ENCODE data around the gene USP7.
"Not testable (repeated sequence)": the region's sequence is repeated elsewhere in the genome, so short reads cannot be mapped to it uniquely, and the experiment has no call there.

USP7 gene

GRCh38 chr16:8923199-8923598 lies 40.5 kb downstream of the USP7 start:
- no peak for DNase-seq

GRCh38 chr16:8921347-8921984 lies 42.2 kb downstream of the USP7 start:
- no peak for DNase-seq

GRCh38 chr16:8920645-8921346 lies 42.9 kb downstream of the USP7 start:
- no peak for DNase-seq

GRCh38 chr16:8919934-8920462 lies 43.7 kb downstream of the USP7 start:
- DNase-seq: no peak

- DNase-seq: no peak
These were observed 44.4 kb downstream of the USP7 start for GRCh38 chr16:8919089-8919933.

- DNase-seq: not testable (repeated sequence)
These were observed 46.4 kb downstream of the USP7 start for GRCh38 chr16:8917336-8917735.

- DNase-seq: no peak
These were observed 47.0 kb downstream of the USP7 start for GRCh38 chr16:8916541-8917225.

GRCh38 chr16:8915722-8916301 lies 47.9 kb downstream of the USP7 start:
- no peak for DNase-seq

- DNase-seq: no peak
These were observed 49.6 kb downstream of the USP7 start for GRCh38 chr16:8914098-8914497.

- no peak for DNase-seq
These were observed 50.9 kb downstream of the USP7 start for GRCh38 chr16:8912793-8913192.

GRCh38 chr16:8910811-8911210 lies 52.9 kb downstream of the USP7 start:
- DNase-seq: no peak

- no peak for DNase-seq
These were observed 54.8 kb downstream of the USP7 start for GRCh38 chr16:8908810-8909468.

GRCh38 chr16:8907096-8907495 lies 56.6 kb downstream of the USP7 start:
- no peak for DNase-seq

- no peak for DNase-seq
These were observed 57.7 kb downstream of the USP7 start for GRCh38 chr16:8905795-8906591.

- DNase-seq: no peak
These were observed 58.4 kb downstream of the USP7 start for GRCh38 chr16:8905168-8905762.

GRCh38 chr16:8904018-8904430 lies 59.7 kb downstream of the USP7 start:
- no peak for DNase-seq

GRCh38 chr16:8903004-8903403 lies 60.7 kb downstream of the USP7 start:
- DNase-seq: no peak

GRCh38 chr16:8901320-8901861 lies 62.3 kb downstream of the USP7 start:
- no peak for DNase-seq

GRCh38 chr16:8900343-8900742 lies 63.4 kb downstream of the USP7 start:
- DNase-seq: no peak

GRCh38 chr16:8899709-8900317 lies 63.9 kb downstream of the USP7 start:
- no peak for DNase-seq
